Keratinocyte (primary cell): Measurements from ENCODE around the gene LRCH2.

Experiments used
- CTCF ChIP-seq, 3 experiments: IDR thresholded peaks in 1 of 3; conservative IDR thresholded peaks in 1 of 3; optimal IDR thresholded peaks in 1 of 3; 2 replicates in 2 of 3; 3 replicates in 1 of 3; pipeline versions ENCODE3 to v1.5.1; 2011; ENCODE audit warnings: low read length in 3 of 3, mild to moderate bottlenecking in 3 of 3, moderate library complexity in 2 of 3, control low read depth in 1 of 3, inconsistent platforms in 1 of 3; ENCODE audit not compliant: insufficient read depth in 2 of 3; ENCODE audit errors: extremely low read depth in 1 of 3
- EZH2 ChIP-seq: IDR thresholded peaks from one replicate; pipeline ENCODE4 v1.6.1; 2012; ENCODE audit warnings: inconsistent platforms, mild to moderate bottlenecking, low read length, moderate library complexity

GRCh38 chrX:115192244-115192700, 41.6 kb downstream of the LRCH2 start:
- TF ChIP-seq CTCF (optimal IDR thresholded peaks at IDR 0.05 in 1 of 3, IDR thresholded peaks at IDR 0.05 in 1 of 3, conservative IDR thresholded peaks at IDR 0.05 in 1 of 3; ENCODE audit: extremely low read depth in 1 of 3, insufficient read depth in 2 of 3, low read length in 3 of 3) (no peak), EZH2 (no peak)
